Left cardiac atrium (tissue), 4 donors: ENCODE data around the gene PKN2. TPM values are rescaled to one million over a fixed set of nuclear protein-coding genes. Genes with fewer than 3 reads are reported as not detected.
A peak's percentile ranks its signal among the peaks of the same experiment; 100 is the strongest.
"Not testable (repeated sequence)": the region's sequence is repeated elsewhere in the genome, so short reads cannot be mapped to it uniquely, and the experiment has no call there.

ENCODE experiments used
- ATAC-seq, 2 donors: fragments of 200-7000 bp; cut with Tn5 transposase; one replicate each; pipeline ENCODE4 v1.9.1; 2020; ENCODE audit warnings: mild to moderate bottlenecking in 2 of 2, moderate library complexity in 2 of 2
- DNase-seq: peaks from one replicate; pipeline ENCODE4 v3.0.0-alpha.2; 2020
- intact Hi-C, 2 donors: fragments of 100-400 bp; cut with DNase I; formaldehyde crosslinking; loops; one replicate each; pipeline versions ENCODE4 v1.14.1 to v1.15.1; 2022 to 2023
- total RNA-seq, 2 donors: library from RNA; stranded (reverse); fragmentation: NEBNext Ultra II Directional; extraction: Animal tissue kit (Norgen Biotek cat#: 25700); gene quantifications; one replicate each; pipeline ENCODE4 v1.2.1, GENCODE V29; 2021
- donor health status: DM: no; HTN: yes; CAD: no.
- donor health status: DM: no; HTN: yes; CAD: no; lungs with severe emphysema.
- donor health status: DM: yes; HTN: yes; CAD: no.
- donor health status: Dilated cardiomyopathy.

The PKN2 gene
- total RNA-seq, 2 donors from 2014 or later, result 31.6 to 36.0 TPM

GRCh38 chr1:88668405-88668804 is 15.7 kb upstream of the PKN2 start:
- ATAC-seq, result no peak
- intact Hi-C loops, result no loop called here
- DNase-seq, result no peak

GRCh38 chr1:88670462-88670861 is 13.6 kb upstream of the PKN2 start:
- intact Hi-C loops, result no loop called here
- ATAC-seq (no peak), DNase-seq (no peak)

- intact Hi-C loops, result no loop called here
- DNase-seq (no peak), ATAC-seq (no peak)
These were observed 10.6 kb upstream of the PKN2 start for GRCh38 chr1:88673446-88673845.

GRCh38 chr1:88678405-88678804 is 5.7 kb upstream of the PKN2 start:
- no peak for DNase-seq
- no peak for ATAC-seq
- intact Hi-C loops, result no loop called here

- intact Hi-C loops, result no loop called here
- DNase-seq, result no peak
- no peak for ATAC-seq
These were observed 3.6 kb upstream of the PKN2 start for GRCh38 chr1:88680471-88680870.

- intact Hi-C loops, result no loop called here
- ATAC-seq, result no peak
- DNase-seq, result no peak
These were observed 3.0 kb upstream of the PKN2 start for GRCh38 chr1:88680911-88681622.

GRCh38 chr1:88684482-88685258 is 597 bp downstream of the PKN2 start:
- ATAC-seq (peak; percentile 35 to 70), DNase-seq (peak; percentile 60)
- intact Hi-C loops, result no loop called here

GRCh38 chr1:88685259-88685620 is 1.2 kb downstream of the PKN2 start:
- intact Hi-C loops, result no loop called here
- no peak for DNase-seq
- no peak for ATAC-seq

GRCh38 chr1:88691540-88691939 is 7.5 kb downstream of the PKN2 start:
- ATAC-seq (no peak), DNase-seq (no peak)
- intact Hi-C loops, result no loop called here

GRCh38 chr1:88695781-88696180 is 11.7 kb downstream of the PKN2 start:
- intact Hi-C loops, result no loop called here
- ATAC-seq, result no peak
- no peak for DNase-seq

- intact Hi-C loops, result no loop called here
- DNase-seq, result no peak
These were observed 13.4 kb downstream of the PKN2 start for GRCh38 chr1:88697503-88697902.

GRCh38 chr1:88698140-88698539 is 14.1 kb downstream of the PKN2 start:
- intact Hi-C loops, result no loop called here
- no peak for DNase-seq
- ATAC-seq, result no peak

More at GRCh38 chr1:88697503-88697902, 13.4 kb downstream of the PKN2 start:
- ATAC-seq, result no peak

- intact Hi-C loops, result no loop called here
- ATAC-seq (no peak), DNase-seq (no peak)
These were observed 14.7 kb downstream of the PKN2 start for GRCh38 chr1:88698764-88699163.

GRCh38 chr1:88700425-88701013 is 16.4 kb downstream of the PKN2 start:
- ATAC-seq, result no peak
- intact Hi-C loops, result no loop called here
- DNase-seq, result no peak

- intact Hi-C loops, result no loop called here
- ATAC-seq, result peak in 1 of 2 donors; percentile 56
- DNase-seq, result no peak
These were observed 17.2 kb downstream of the PKN2 start for GRCh38 chr1:88701275-88701674.

GRCh38 chr1:88701793-88702192 is 17.7 kb downstream of the PKN2 start:
- ATAC-seq, DNase-seq, intact Hi-C loops: not testable (repeated sequence)

- intact Hi-C loops, result no loop called here
- no peak for DNase-seq
These were observed 23.9 kb downstream of the PKN2 start for GRCh38 chr1:88708011-88708410.

GRCh38 chr1:88712907-88713306 is 28.8 kb downstream of the PKN2 start:
- intact Hi-C loops, ATAC-seq, DNase-seq: not testable (repeated sequence)

More at GRCh38 chr1:88708011-88708410, 23.9 kb downstream of the PKN2 start:
- ATAC-seq, result no peak

- DNase-seq, ATAC-seq, intact Hi-C loops: not testable (repeated sequence)
These were observed 32.5 kb downstream of the PKN2 start for GRCh38 chr1:88716571-88716970.

- ATAC-seq (no peak), DNase-seq (no peak)
- intact Hi-C loops, result no loop called here
These were observed 38.4 kb downstream of the PKN2 start for GRCh38 chr1:88722492-88722891.
